ENCODE measurements around the gene UBE2F. TPM values are rescaled to one million over a fixed set of nuclear protein-coding genes. Genes with fewer than 3 reads are reported as not detected.

Gene UBE2F
- total and polyA plus RNA-seq, 2 of the 4 experiments (the other 2 are of a cell fraction): 44.6 to 59.8 TPM

DNA sequence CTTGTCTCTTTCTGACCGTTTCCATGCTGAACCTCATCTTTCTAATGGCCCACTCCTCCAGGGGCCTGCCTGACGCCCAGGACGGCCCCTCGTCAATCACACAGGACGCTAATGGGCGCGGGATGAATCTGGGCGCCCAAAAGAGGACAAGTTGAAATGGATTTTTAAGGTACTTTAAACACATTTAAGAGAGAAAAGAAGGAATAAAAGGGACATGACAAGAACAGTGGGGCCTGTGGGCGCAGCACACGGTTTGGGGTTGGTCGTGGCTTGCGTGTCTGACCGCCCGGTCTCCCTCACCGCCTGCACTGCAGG, 607 bp upstream of the UBE2F start:
- Histone ChIP-seq H4K5ac (ENCODE audit: low read depth, low read length) (no peak overlapping the region), H3K79me1 (ENCODE audit: low read depth in 1 of 2, low read length in 2 of 2) (peaks cover 13 to 37% of the 10 kb centered on the region in 2 experiments), H2AFZ (replicated peaks; ENCODE audit: low read length, poor library complexity) (peak overlapping the region; percentile 99), H4K20me1 (ENCODE audit: insufficient read depth, low read length) (peaks cover 37% of the 10 kb centered on the region), H3K23ac (ENCODE audit: low read depth, low read length) (no peak overlapping the region), H3K4me2 (ENCODE audit: low read depth, low read length) (peak overlapping the region; percentile 73), H2AK5ac (ENCODE audit: low read depth, low read length) (no peak overlapping the region), H3K27ac (ENCODE audit: insufficient read depth, low read length) (peak overlapping the region; percentile 52), H3K18ac (ENCODE audit: low read depth, low read length) (no peak overlapping the region), H3K9ac (ENCODE audit: low read depth, low read length) (peak overlapping the region; percentile 64), H2AK9ac (replicated peaks; ENCODE audit: low read depth, low read length, poor library complexity) (no peak overlapping the region), H2BK5ac (ENCODE audit: low read depth, low read length, poor library complexity, severe bottlenecking) (no peak overlapping the region), H3K9me3 (ENCODE audit: control insufficient read depth, insufficient read depth, low read length) (peaks cover 16% of the 10 kb centered on the region), H3K9me1 (ENCODE audit: insufficient read depth, low read length) (peaks cover 28% of the 10 kb centered on the region), H3K36me3 (ENCODE audit: control insufficient read depth, insufficient read depth, low read length) (no peaks in the 10 kb centered on the region), H4K91ac (ENCODE audit: insufficient read depth, low read depth, low read length) (0 out of 2 replicates have a peak overlapping the region, but pooled peaks have one; percentile 2), H2BK15ac (ENCODE audit: low read depth, low read length) (no peak overlapping the region), H2BK20ac (ENCODE audit: low read depth, low read length) (no peak overlapping the region), H3K27me3 (ENCODE audit: control insufficient read depth, insufficient read depth, low read length) (no peaks in the 10 kb centered on the region), H3K56ac (ENCODE audit: extremely low read depth, insufficient read depth, low read length) (no peak overlapping the region), H4K8ac (ENCODE audit: low read depth in 2 of 2, low read length in 2 of 2) (peak overlapping the region; percentile 6 to 56; a peak in 2 of 4 replicates), H3K14ac (replicated peaks; ENCODE audit: low read depth, low read length) (peak overlapping the region; percentile 85), H3K4ac (ENCODE audit: low read depth, low read length) (no peak overlapping the region; the same call in 1 of the 2 replicates), H3K4me1 (ENCODE audit: control insufficient read depth, insufficient read depth, low read length) (peaks cover 6% of the 10 kb centered on the region), H3K4me3 (ENCODE audit: insufficient read depth, low read depth, low read length) (peak overlapping the region; percentile 85), H2BK120ac (ENCODE audit: low read depth, low read length) (no peak overlapping the region)
- in situ Hi-C loops (cut with MboI; ENCODE audit: low sequenced_read_pairs): no loop called here
- 11% methylated on average over 8 of the region's 15 CpGs; no CpG with 5 or more reads in 1 of the 2 experiments for WGBS, 2 experiments (ENCODE audit: extremely low coverage in 2 of 2, insufficient read length in 1 of 2)
- peak; percentile 58 for ATAC-seq (ENCODE audit: low read depth)
- CTCF ChIA-PET: no interaction called here
- intact Hi-C loops (cut with micrococcal nuclease): loop anchor here (2.0 to 5.0 kb wide), 2 partner anchors 96 to 107 kb away; partner anchors contain the start of genes RAMP1 and SCLY
- dilution Hi-C loops (cut with HindIII; ENCODE audit: low sequenced_read_pairs, unreplicated experiment): no loop called here
- BruUV-seq (replicated peaks): no TSS peak
- TF ChIP-seq, protein P1, sequence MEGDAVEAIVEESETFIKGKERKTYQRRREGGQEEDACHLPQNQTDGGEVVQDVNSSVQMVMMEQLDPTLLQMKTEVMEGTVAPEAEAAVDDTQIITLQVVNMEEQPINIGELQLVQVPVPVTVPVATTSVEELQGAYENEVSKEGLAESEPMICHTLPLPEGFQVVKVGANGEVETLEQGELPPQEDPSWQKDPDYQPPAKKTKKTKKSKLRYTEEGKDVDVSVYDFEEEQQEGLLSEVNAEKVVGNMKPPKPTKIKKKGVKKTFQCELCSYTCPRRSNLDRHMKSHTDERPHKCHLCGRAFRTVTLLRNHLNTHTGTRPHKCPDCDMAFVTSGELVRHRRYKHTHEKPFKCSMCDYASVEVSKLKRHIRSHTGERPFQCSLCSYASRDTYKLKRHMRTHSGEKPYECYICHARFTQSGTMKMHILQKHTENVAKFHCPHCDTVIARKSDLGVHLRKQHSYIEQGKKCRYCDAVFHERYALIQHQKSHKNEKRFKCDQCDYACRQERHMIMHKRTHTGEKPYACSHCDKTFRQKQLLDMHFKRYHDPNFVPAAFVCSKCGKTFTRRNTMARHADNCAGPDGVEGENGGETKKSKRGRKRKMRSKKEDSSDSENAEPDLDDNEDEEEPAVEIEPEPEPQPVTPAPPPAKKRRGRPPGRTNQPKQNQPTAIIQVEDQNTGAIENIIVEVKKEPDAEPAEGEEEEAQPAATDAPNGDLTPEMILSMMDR (conservative IDR thresholded peaks at IDR 0.05; ENCODE audit: low read depth, low read length): no peak
- TF ChIP-seq MXI1 (IDR thresholded peaks at IDR 0.05; ENCODE audit: borderline replicate concordance, low read depth, low read length): no peak
- TF ChIP-seq CEBPB (IDR thresholded peaks at IDR 0.05; ENCODE audit: low read depth, low read length): no peak
- no peak for TF ChIP-seq MAZ (IDR thresholded peaks at IDR 0.05; ENCODE audit: borderline replicate concordance, low read depth, low read length)
- TF ChIP-seq NFE2L2 (IDR thresholded peaks at IDR 0.05; ENCODE audit: low read depth, low read length): no peak
- POLR2A ChIA-PET (ENCODE audit: unreplicated experiment): no interaction called here
- no peak for DNase-seq
